ENCODE results near the gene PPP2R5B.
A peak's percentile ranks its signal among the peaks of the same experiment; 100 is the strongest.

The PPP2R5B gene

GRCh38 chr11:64888729-64889511, 35.6 kb upstream of the PPP2R5B start:
- no peak for DNase-seq (ENCODE audit: low spot score)

DNA sequence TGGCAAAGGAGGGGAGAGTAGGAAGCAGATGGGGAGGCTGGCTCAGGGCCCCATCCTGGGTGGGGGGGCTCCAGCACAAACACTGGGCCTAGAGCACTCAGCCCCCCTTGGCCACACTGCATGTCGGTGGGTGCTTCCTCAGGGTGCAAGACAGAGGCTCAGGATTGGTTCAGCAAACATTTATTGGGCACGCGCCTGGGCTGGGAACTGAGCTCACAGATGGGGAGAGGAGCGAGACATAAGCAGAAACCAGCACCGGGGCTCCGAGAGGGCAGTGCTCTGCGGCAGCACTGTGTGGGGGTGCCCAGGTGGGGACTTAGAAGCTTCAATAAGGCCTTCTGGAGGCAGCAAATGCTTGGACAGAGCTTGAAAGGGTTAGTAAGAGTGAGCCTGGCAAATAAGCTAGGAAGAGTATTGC, 34.0 kb upstream of the PPP2R5B start:
- DNase-seq (ENCODE audit: low spot score), result no peak

DNA sequence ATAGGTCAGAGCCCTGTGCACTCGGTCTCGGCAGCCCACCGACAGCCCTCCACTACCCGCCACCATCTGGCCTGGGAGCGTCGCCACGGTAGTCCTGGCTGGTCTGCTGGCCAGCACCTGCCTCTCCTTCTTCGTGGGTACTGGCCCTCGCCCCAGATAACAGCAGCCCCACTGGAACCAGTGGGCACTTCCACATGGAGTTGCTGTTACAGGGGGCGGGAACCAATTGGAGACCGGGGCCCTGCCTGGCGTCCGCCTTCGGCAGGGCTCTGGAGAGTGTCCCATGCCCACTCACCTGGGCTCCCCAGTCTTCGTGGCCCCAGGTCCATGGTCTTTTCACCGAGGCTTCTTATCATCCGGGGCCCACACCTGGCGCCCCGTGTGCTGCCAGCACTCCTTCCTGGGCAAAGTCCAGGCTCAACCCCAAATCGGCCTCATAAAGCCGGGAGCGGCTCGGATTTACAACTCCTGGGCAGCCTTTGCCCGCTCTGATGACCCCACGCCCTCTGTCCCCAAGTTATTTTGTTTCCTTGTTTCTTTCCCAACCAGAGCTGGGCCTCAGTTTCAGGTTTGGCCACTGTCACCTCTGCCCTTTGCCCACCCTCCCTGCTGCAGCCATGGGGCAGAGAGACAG, 33.2 kb upstream of the PPP2R5B start:
- no peak for DNase-seq (ENCODE audit: low spot score)

DNA sequence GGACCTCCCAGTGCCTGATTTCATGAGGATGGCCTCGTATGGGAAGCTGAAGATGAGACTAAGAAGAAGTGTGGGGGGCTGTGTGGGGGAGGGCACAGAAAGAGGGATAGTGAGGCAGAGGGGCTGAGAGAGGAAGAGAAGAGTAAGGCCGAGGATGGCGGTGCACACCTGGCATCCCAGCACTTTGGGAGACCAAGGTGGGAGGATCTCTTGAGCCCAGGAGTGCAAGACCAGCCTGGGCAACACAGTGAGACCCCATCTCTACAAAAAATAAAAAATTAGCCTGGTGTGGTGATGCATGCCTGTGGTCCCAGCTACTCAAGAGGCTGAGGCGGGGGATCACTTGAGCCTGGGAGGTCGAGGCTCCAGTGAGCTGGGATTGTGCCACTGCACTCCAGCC, 32.6 kb upstream of the PPP2R5B start:
- DNase-seq (ENCODE audit: low spot score), result no peak

GRCh38 chr11:64892411-64892831, 32.1 kb upstream of the PPP2R5B start:
- DNase-seq (ENCODE audit: low spot score), result no peak

GRCh38 chr11:64892838-64893193, 31.7 kb upstream of the PPP2R5B start:
- DNase-seq (ENCODE audit: low spot score), result no peak

- DNase-seq (ENCODE audit: low spot score), result peak; percentile 75
These were observed 31.1 kb upstream of the PPP2R5B start for GRCh38 chr11:64893194-64894069.

GRCh38 chr11:64894070-64894811, 30.2 kb upstream of the PPP2R5B start:
- DNase-seq (ENCODE audit: low spot score), result peak; percentile 71

DNA sequence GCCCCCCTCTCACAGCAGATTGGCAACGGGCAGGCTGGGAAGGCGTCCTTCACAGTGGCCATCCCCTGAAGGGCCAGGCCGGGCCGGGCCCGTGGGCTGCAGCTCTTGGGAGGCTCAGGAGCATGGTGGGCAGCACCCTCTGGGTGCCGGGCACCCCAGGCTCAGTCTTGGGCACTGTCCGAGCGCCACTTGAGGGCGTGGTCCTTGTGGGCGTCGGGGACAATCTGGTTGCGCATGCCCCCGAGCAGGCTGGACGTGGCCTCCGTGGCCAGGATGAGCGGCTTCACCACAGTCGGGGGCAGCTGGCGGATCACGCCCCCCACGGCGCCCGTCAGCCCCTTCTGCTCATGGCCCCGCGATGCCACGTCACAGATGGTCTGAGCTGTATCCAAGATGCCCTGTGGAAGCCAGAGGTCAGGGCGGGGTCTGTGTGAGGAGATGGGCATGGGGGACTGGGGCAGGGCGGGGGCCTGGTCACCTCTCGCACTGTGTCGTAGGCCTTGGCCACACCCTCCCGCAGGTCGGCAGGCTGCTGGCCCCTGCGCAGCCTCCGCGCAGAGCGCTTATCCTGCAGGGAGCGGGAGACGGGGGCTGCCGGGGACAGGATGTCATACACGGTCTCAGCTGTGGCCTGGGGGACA, 29.6 kb upstream of the PPP2R5B start:
- no peak for DNase-seq (ENCODE audit: low spot score)

- no peak for DNase-seq (ENCODE audit: low spot score)
These were observed 28.0 kb upstream of the PPP2R5B start for GRCh38 chr11:64896448-64897022.

- no peak for DNase-seq (ENCODE audit: low spot score)
These were observed 27.0 kb upstream of the PPP2R5B start for GRCh38 chr11:64897381-64898075.

- DNase-seq (ENCODE audit: low spot score), result no peak
These were observed 26.4 kb upstream of the PPP2R5B start for GRCh38 chr11:64898076-64898445.

- no peak for DNase-seq (ENCODE audit: low spot score)
These were observed 25.9 kb upstream of the PPP2R5B start for GRCh38 chr11:64898541-64898940.

DNA sequence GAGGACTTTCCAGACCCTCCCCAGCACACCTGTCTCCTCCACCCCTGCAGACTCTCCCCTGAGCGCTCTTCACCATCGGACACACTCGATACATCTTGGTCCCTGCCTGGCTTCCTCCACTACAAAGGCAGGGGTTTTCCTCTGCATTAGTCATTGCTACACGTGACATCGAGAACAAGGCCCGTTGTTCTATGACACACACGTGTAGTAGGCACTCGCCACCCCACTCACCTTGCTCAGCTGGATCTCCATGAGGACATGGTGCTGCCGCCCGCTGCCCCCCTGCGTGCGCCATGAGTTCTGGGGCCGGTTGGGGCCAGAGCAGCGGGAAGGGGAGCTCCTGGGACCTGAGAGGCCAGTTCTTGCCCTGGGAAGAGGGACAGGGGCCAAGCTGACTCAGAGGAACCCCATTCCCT, 24.2 kb upstream of the PPP2R5B start:
- peak; percentile 91 for DNase-seq (ENCODE audit: low spot score)

GRCh38 chr11:64900774-64901173, 23.7 kb upstream of the PPP2R5B start:
- no peak for DNase-seq (ENCODE audit: low spot score)

GRCh38 chr11:64902102-64902900, 22.2 kb upstream of the PPP2R5B start:
- no peak for DNase-seq (ENCODE audit: low spot score)

DNA sequence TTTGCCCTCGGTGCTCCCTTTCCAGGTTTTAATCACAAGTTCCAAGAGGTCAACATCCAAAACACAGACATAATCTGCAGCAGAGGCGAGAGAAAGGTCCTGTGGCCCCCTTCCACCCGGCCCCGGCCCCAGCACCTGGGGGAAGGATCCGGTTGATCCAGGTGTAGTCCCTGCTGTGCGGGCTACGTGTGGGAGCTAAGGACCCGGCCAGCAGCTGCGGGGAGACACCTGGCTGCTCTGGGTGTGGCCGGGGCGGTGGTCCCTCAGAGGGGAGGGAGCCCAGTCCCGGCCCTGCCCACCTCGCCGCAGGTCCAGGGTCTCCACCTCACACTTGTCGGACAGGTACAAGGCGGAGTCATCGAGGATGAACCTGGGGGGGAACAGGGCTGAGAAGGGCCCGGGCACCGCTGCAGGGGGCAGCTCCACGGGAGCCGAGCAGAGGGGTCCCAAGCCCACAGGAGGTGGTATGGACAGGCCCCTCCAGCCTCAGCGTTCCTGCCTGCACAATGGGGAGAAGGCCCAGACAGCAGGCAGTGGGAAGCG, 21.1 kb upstream of the PPP2R5B start:
- DNase-seq (ENCODE audit: low spot score), result no peak

- no peak for DNase-seq (ENCODE audit: low spot score)
These were observed 18.8 kb upstream of the PPP2R5B start for GRCh38 chr11:64905516-64906313.

GRCh38 chr11:64906314-64906635, 18.2 kb upstream of the PPP2R5B start:
- DNase-seq (ENCODE audit: low spot score), result no peak
